OCI-LY7 (cell line): Measurements from ENCODE around the gene SNU13. TPM values are rescaled to one million over a fixed set of nuclear protein-coding genes. Genes with fewer than 3 reads are reported as not detected.

Experiments
- BruUV-seq: library from RNA; stranded (reverse); fragments of 400-500 nt; replicated peaks from 2 replicates; lab custom pipeline; 2021; lab: Mats Ljungman, UMichigan
- CTCF ChIA-PET: fragments of 300-600 bp; sonication (Branson Sonifier 250); formaldehyde crosslinking; loops from one replicate; lab custom pipeline; 2022; ENCODE audit warnings: antibody characterized with exemption; ENCODE audit not compliant: unreplicated experiment; lab: Charles Lee
- POLR2A ChIA-PET: fragments of 300-600 bp; sonication (Branson Sonifier 250); formaldehyde crosslinking; loops from one replicate; lab custom pipeline; 2022; ENCODE audit warnings: antibody characterized with exemption; lab: Charles Lee
- DNase-seq: peaks from one replicate; pipeline ENCODE4 v3.0.0-alpha.2; 2015; ENCODE audit warnings: low spot score
- H2AFZ ChIP-seq: fragments of 200-600 bp; sonication (generic), shearing (Covaris generic); 2 replicates; pipeline ENCODE4 v1.6.1; 2014; ENCODE audit warnings: mild to moderate bottlenecking, antibody characterized with exemption, low read length, moderate library complexity
- H3K27ac ChIP-seq: fragments of 200-600 bp; sonication (generic); 2 replicates; pipeline ENCODE4 v1.5.1; 2014; ENCODE audit warnings: mixed run types, low read depth, mild to moderate bottlenecking, moderate library complexity, low read length, inconsistent platforms; ENCODE audit not compliant: poor library complexity, severe bottlenecking
- H3K36me3 ChIP-seq: fragments of 200-600 bp; sonication (generic); 2 replicates; pipeline ENCODE4 v1.6.1; 2014; ENCODE audit warnings: mild to moderate bottlenecking, antibody characterized with exemption, low read length, moderate library complexity, mixed read lengths; ENCODE audit not compliant: insufficient read depth
- H3K4me1 ChIP-seq: fragments of 200-600 bp; sonication (generic); 2 replicates; pipeline ENCODE4 v1.5.1; 2014; ENCODE audit warnings: mild to moderate bottlenecking, low read length; ENCODE audit not compliant: insufficient read depth, poor library complexity, severe bottlenecking
- H3K4me2 ChIP-seq: fragments of 200-600 bp; sonication (generic); 2 replicates; pipeline ENCODE4 v1.6.1; 2014; ENCODE audit warnings: mild to moderate bottlenecking, low read length
- H3K4me3 ChIP-seq: fragments of 200-600 bp; sonication (generic); 2 replicates; pipeline ENCODE4 v1.5.1; 2014; ENCODE audit warnings: mild to moderate bottlenecking, low read depth, low read length; ENCODE audit not compliant: poor library complexity, severe bottlenecking
- H3K79me2 ChIP-seq: fragments of 200-600 bp; sonication (generic); 2 replicates; pipeline ENCODE4 v1.6.1; 2016; ENCODE audit warnings: low read depth, mild to moderate bottlenecking, low read length, moderate library complexity, mixed read lengths; ENCODE audit not compliant: insufficient read depth
- H3K9me2 ChIP-seq: fragments of 200-600 bp; sonication (generic); 2 replicates; pipeline ENCODE4 v1.6.1; 2016; ENCODE audit warnings: mild to moderate bottlenecking, low read length, mixed read lengths; ENCODE audit not compliant: insufficient read depth
- H3K9me3 ChIP-seq: fragments of 200-600 bp; sonication (generic); 2 replicates; pipeline ENCODE4 v1.6.1; 2014; ENCODE audit warnings: mild to moderate bottlenecking, mixed run types, low read length, mixed read lengths
- H4K20me1 ChIP-seq: fragments of 200-600 bp; sonication (generic); 2 replicates; pipeline ENCODE4 v1.6.1; 2014; ENCODE audit warnings: mild to moderate bottlenecking, antibody characterized with exemption, low read length, moderate library complexity, mixed read lengths; ENCODE audit not compliant: insufficient read depth
- CTCF ChIP-seq: fragments of 200-600 bp; sonication (generic); conservative IDR thresholded peaks from 2 replicates; pipeline ENCODE4 v1.5.1; 2014; ENCODE audit warnings: mild to moderate bottlenecking, antibody characterized with exemption, low read length, moderate library complexity, mixed read lengths
- EZH2phosphoT487 ChIP-seq: fragments of 200-600 bp; sonication (generic); IDR thresholded peaks from 2 replicates; pipeline ENCODE4 v1.6.1; 2018; ENCODE audit warnings: low read depth, borderline replicate concordance, mild to moderate bottlenecking, mixed run types, antibody characterized with exemption, low read length, moderate library complexity, mixed read lengths
- intact Hi-C: fragments of 100-400 bp; cut with micrococcal nuclease; formaldehyde crosslinking; loops from one replicate; pipeline ENCODE4 v1.10.0; 2022; ENCODE audit not compliant: unreplicated experiment
- total RNA-seq, 2 experiments: library from RNA; depleted of rRNA in 1 of 2; stranded (reverse); fragments of >200 nt in 1 of 2; shearing (Covaris generic) in 1 of 2; gene quantifications; 2 replicates each; pipeline ENCODE4 v1.2.3, GENCODE V29; 2014 to 2022

The SNU13 gene
- total RNA-seq, 2 experiments from 2014 or later: 199 to 246 TPM

GRCh38 chr22:41657709-41658108, 31.0 kb downstream of the SNU13 start:
- CTCF ChIA-PET: no interaction called here
- no peak overlapping the region for H2AFZ ChIP-seq
- peaks cover 99% of the 10 kb centered on the region for H3K36me3 ChIP-seq
- H3K4me3 ChIP-seq: no peak overlapping the region
- intact Hi-C loops: no loop called here
- H3K4me1 ChIP-seq: no peaks in the 10 kb centered on the region
- H3K9me2 ChIP-seq: no peaks in the 10 kb centered on the region
- H3K4me2 ChIP-seq: no peak overlapping the region
- 0 out of 2 replicates have a peak, but pooled peaks cover 4% of the 10 kb centered on the region for H4K20me1 ChIP-seq
- no TSS peak for BruUV-seq
- H3K27ac ChIP-seq: no peak overlapping the region
- peaks cover 3% of the 10 kb centered on the region; the same call in 1 of the 2 replicates for H3K79me2 ChIP-seq
- no peaks in the 10 kb centered on the region for H3K9me3 ChIP-seq
- POLR2A ChIA-PET: no interaction called here
- DNase-seq: no peak
- TF ChIP-seq EZH2phosphoT487 (no peak), CTCF (no peak)

GRCh38 chr22:41656556-41656955, 32.1 kb downstream of the SNU13 start:
- ChIA-PET POLR2A (no interaction called here), CTCF (no interaction called here)
- no peak overlapping the region for H2AFZ ChIP-seq
- H3K4me2 ChIP-seq: no peak overlapping the region
- peaks cover 99% of the 10 kb centered on the region for H3K36me3 ChIP-seq
- no TSS peak for BruUV-seq
- H3K4me1 ChIP-seq: no peaks in the 10 kb centered on the region
- no peak for DNase-seq
- no peaks in the 10 kb centered on the region for H3K9me3 ChIP-seq
- no peak overlapping the region for H3K27ac ChIP-seq
- no peak for TF ChIP-seq CTCF
- no peak for TF ChIP-seq EZH2phosphoT487
- H4K20me1 ChIP-seq: 0 out of 2 replicates have a peak, but pooled peaks cover 4% of the 10 kb centered on the region
- intact Hi-C loops: no loop called here
- H3K4me3 ChIP-seq: no peak overlapping the region
- H3K9me2 ChIP-seq: no peaks in the 10 kb centered on the region
- peaks cover 3% of the 10 kb centered on the region; the same call in 1 of the 2 replicates for H3K79me2 ChIP-seq

GRCh38 chr22:41654322-41654721, 34.3 kb downstream of the SNU13 start:
- POLR2A ChIA-PET: no interaction called here
- H3K4me3 ChIP-seq: no peak overlapping the region
- H3K4me2 ChIP-seq: no peak overlapping the region
- 0 out of 2 replicates have a peak, but pooled peaks cover 4% of the 10 kb centered on the region for H4K20me1 ChIP-seq
- H3K79me2 ChIP-seq: peaks cover 3% of the 10 kb centered on the region; the same call in 1 of the 2 replicates
- no peak overlapping the region for H2AFZ ChIP-seq
- intact Hi-C loops: no loop called here
- TF ChIP-seq EZH2phosphoT487 (no peak), CTCF (no peak)
- H3K36me3 ChIP-seq: peaks cover 98% of the 10 kb centered on the region
- no peaks in the 10 kb centered on the region for H3K9me2 ChIP-seq
- no peak for DNase-seq
- CTCF ChIA-PET: interaction anchor here (0.6 kb wide), 1 partner anchor 13 kb away, joined by 3 read pairs; no protein-coding TSS in a partner anchor
- no peaks in the 10 kb centered on the region for H3K9me3 ChIP-seq
- H3K4me1 ChIP-seq: no peaks in the 10 kb centered on the region
- no peak overlapping the region for H3K27ac ChIP-seq
- no TSS peak for BruUV-seq
